Psoas muscle (tissue), 8 donors: Measurements from ENCODE around the gene IPO5. TPM values are rescaled to one million over a fixed set of nuclear protein-coding genes. Genes with fewer than 3 reads are reported as not detected.

ENCODE experiments used
- ATAC-seq, 4 donors: fragments of 200-7000 bp; cut with Tn5 transposase; one replicate each; pipeline ENCODE4 v1.9.1; 2020; ENCODE audit warnings: moderate library complexity in 3 of 4, mild to moderate bottlenecking in 2 of 4
- DNase-seq, 2 donors: peaks; one replicate each; pipeline ENCODE4 v3.0.0-alpha.2; 2020
- H3K27ac ChIP-seq: fragments of 200-600 bp; one replicate; pipeline ENCODE4 v1.8.0; 2022
- H3K27me3 ChIP-seq, 3 donors: fragments of 200-600 bp in 1 of 3; one replicate each; pipeline versions ENCODE4 v1.6.1 to v1.8.0; 2013 to 2022; ENCODE audit warnings: low read length in 2 of 3, mild to moderate bottlenecking in 2 of 3, moderate library complexity in 1 of 3; ENCODE audit not compliant: insufficient read depth in 3 of 3
- H3K36me3 ChIP-seq, 2 donors: fragments of 200-600 bp in 1 of 2; one replicate each; pipeline versions ENCODE4 v1.6.1 to v1.8.0; 2013 to 2022; ENCODE audit warnings: low read depth in 1 of 2, mild to moderate bottlenecking in 1 of 2, moderate library complexity in 1 of 2; ENCODE audit not compliant: insufficient read depth in 1 of 2
- H3K4me1 ChIP-seq: fragments of 200-600 bp; one replicate; pipeline ENCODE4 v1.8.0; 2022
- H3K4me3 ChIP-seq: fragments of 200-600 bp; one replicate; pipeline ENCODE4 v1.8.0; 2022; ENCODE audit warnings: mild to moderate bottlenecking
- H3K9me3 ChIP-seq: fragments of 200-600 bp; one replicate; pipeline ENCODE4 v1.8.0; 2022
- CTCF ChIP-seq: fragments of 200-600 bp; IDR thresholded peaks from one replicate; pipeline ENCODE4 v1.8.0; 2022; ENCODE audit warnings: antibody characterized with exemption
- WGBS, 3 donors: extraction: QIAGEN DNeasy Blood & Tissue Kit; methylation state at CpG; one replicate each; pipeline versions ENCODE4 v1.1.6 to v1.1.7; 2013; 5-methylcytosine and 5-hydroxymethylcytosine counted together
- intact Hi-C, 2 donors: fragments of 100-400 bp; cut with DNase I; formaldehyde crosslinking; loops; one replicate each; pipeline versions ENCODE4 v1.11.0 to v1.14.2; 2022
- polyA plus RNA-seq, 3 donors: library from polyadenylated mRNA; stranded (reverse); fragments of 200-250 nt; gene quantifications; one replicate each; pipeline ENCODE4 v1.2.3, GENCODE V29; 2013
- total RNA-seq, 4 donors: library from RNA; stranded (reverse); fragmentation: NEBNext Ultra II Directional in 2 of 4; extraction: Animal tissue kit (Norgen Biotek cat#: 25700) in 2 of 4; gene quantifications; one replicate each; pipeline versions ENCODE4 v1.2.1 to v1.2.4, GENCODE V29; 2021 to 2023
- donor health status: healthy with polysubstance abuse.
- donor health status: DM: no; HTN: no; CAD: no; lungs with moderate emphysema.
- donor health status: Bipolar disorder and iron deficiency.
- donor health status: healthy.
- donor health status: DM: yes; HTN: yes; CAD: no.
- donor health status: DM: no; HTN: no; CAD: no.
- donor health status: DM: no; HTN: no; CAD: no.
- donor health status: DM: yes; HTN: yes; CAD: no.

The IPO5 gene
- total and polyA plus RNA-seq, 7 donors: 60.6 to 186 (median 153) TPM

GRCh38 chr13:98022210-98022609 is 68.7 kb downstream of the IPO5 start:
- H3K9me3 ChIP-seq: no peaks in the 10 kb centered on the region
- H3K4me1 ChIP-seq: no peaks in the 10 kb centered on the region
- 11 to 25% (median 19%) methylated on average over 1 of the region's 1 CpG for WGBS, 3 donors
- H3K4me3 ChIP-seq: no peak overlapping the region
- H3K27ac ChIP-seq: no peak overlapping the region
- no peaks in the 10 kb centered on the region for H3K27me3 ChIP-seq
- intact Hi-C loops: loop anchor here in 1 of 2 donors (5.0 kb wide), 1 partner anchor 40 kb away; no protein-coding TSS in a partner anchor
- ATAC-seq (peak in 3 of 4 donors; percentile 53 to 66 (median 61)), DNase-seq (no peak)
- TF ChIP-seq CTCF: no peak
- peaks cover 13 to 72% of the 10 kb centered on the region in 2 donors for H3K36me3 ChIP-seq

- no peak overlapping the region for H3K4me3 ChIP-seq
- ATAC-seq (no peak), DNase-seq (no peak)
- WGBS, 3 donors: 82 to 87% (median 87%) methylated on average over 7 of the region's 7 CpGs
- intact Hi-C loops: no loop called here
- no peaks in the 10 kb centered on the region for H3K4me1 ChIP-seq
- H3K9me3 ChIP-seq: no peaks in the 10 kb centered on the region
- no peak for TF ChIP-seq CTCF
- no peaks in the 10 kb centered on the region for H3K27me3 ChIP-seq
- H3K36me3 ChIP-seq: peaks cover 7 to 39% of the 10 kb centered on the region in 2 donors
- H3K27ac ChIP-seq: no peak overlapping the region
These were observed 72.1 kb downstream of the IPO5 start for GRCh38 chr13:98025480-98026025.

GRCh38 chr13:98026457-98026857 is 73.0 kb downstream of the IPO5 start:
- H3K27me3 ChIP-seq: no peaks in the 10 kb centered on the region
- H3K27ac ChIP-seq: no peak overlapping the region
- DNase-seq (no peak), ATAC-seq (peak in 2 of 4 donors; percentile 28 to 51)
- no peaks in the 10 kb centered on the region for H3K9me3 ChIP-seq
- H3K36me3 ChIP-seq: peaks cover 7 to 30% of the 10 kb centered on the region in 2 donors
- no peak for TF ChIP-seq CTCF
- intact Hi-C loops: no loop called here
- WGBS, 3 donors: 18 to 26% (median 20%) methylated on average over 3 of the region's 3 CpGs
- no peaks in the 10 kb centered on the region for H3K4me1 ChIP-seq
- H3K4me3 ChIP-seq: no peak overlapping the region

GRCh38 chr13:98032168-98032567 is 78.7 kb downstream of the IPO5 start:
- Histone ChIP-seq H3K27ac (no peak overlapping the region), H3K4me1 (no peaks in the 10 kb centered on the region), H3K9me3 (no peaks in the 10 kb centered on the region), H3K36me3 (no peaks in the 10 kb centered on the region), H3K4me3 (no peak overlapping the region), H3K27me3 (no peaks in the 10 kb centered on the region)
- DNase-seq (no peak), ATAC-seq (no peak)
- WGBS, 3 donors: 80 to 83% (median 82%) methylated on average over 5 of the region's 5 CpGs
- intact Hi-C loops: loop anchor here in 1 of 2 donors (10.0 kb wide), 1 partner anchor 363 kb away; no protein-coding TSS in a partner anchor
- no peak for TF ChIP-seq CTCF
